MM.1S (cell line): Measurements from ENCODE around the gene VAV2.
"Not testable (repeated sequence)": the region's sequence is repeated elsewhere in the genome, so short reads cannot be mapped to it uniquely, and the experiment has no call there.

Source experiments
- EZH2 ChIP-seq: fragments of 300-600 bp; sonication (generic); optimal IDR thresholded peaks from 2 replicates; pipeline ENCODE3; 2017; ENCODE audit warnings: low read depth, mild to moderate bottlenecking, antibody characterized with exemption, low read length, mixed read lengths
- EZH2phosphoT487 ChIP-seq: fragments of 300-600 bp; sonication (generic); IDR thresholded peaks from 2 replicates; pipeline ENCODE4 v1.6.1; 2018; ENCODE audit warnings: antibody characterized with exemption, low read length
- TF ChIP-seq, protein P1 (sequence below): fragments of 300-600 bp; sonication (generic); IDR thresholded peaks from 2 replicates; pipeline ENCODE4 v1.5.1; 2016; ENCODE audit warnings: antibody characterized with exemption, low read length, mixed read lengths

- TF ChIP-seq, protein P1, sequence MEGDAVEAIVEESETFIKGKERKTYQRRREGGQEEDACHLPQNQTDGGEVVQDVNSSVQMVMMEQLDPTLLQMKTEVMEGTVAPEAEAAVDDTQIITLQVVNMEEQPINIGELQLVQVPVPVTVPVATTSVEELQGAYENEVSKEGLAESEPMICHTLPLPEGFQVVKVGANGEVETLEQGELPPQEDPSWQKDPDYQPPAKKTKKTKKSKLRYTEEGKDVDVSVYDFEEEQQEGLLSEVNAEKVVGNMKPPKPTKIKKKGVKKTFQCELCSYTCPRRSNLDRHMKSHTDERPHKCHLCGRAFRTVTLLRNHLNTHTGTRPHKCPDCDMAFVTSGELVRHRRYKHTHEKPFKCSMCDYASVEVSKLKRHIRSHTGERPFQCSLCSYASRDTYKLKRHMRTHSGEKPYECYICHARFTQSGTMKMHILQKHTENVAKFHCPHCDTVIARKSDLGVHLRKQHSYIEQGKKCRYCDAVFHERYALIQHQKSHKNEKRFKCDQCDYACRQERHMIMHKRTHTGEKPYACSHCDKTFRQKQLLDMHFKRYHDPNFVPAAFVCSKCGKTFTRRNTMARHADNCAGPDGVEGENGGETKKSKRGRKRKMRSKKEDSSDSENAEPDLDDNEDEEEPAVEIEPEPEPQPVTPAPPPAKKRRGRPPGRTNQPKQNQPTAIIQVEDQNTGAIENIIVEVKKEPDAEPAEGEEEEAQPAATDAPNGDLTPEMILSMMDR: not testable (repeated sequence)
- not testable (repeated sequence) for TF ChIP-seq EZH2phosphoT487, EZH2
Measured at GRCh38 chr9:133923608-133924007, 68.5 kb downstream of the VAV2 start.
